Fibroblast of lung (primary cell): ENCODE measurements around the gene GBA3. TPM values are rescaled to one million over a fixed set of nuclear protein-coding genes. Genes with fewer than 3 reads are reported as not detected.

ENCODE experiments used
- DNase-seq, 2 donors: peaks; one replicate each; pipeline versions ENCODE4 v3.0.0 to v3.0.0-alpha.2; 2010; ENCODE audit warnings: low read depth in 2 of 2
- H2AFZ ChIP-seq: 2 replicates; pipeline ENCODE4 v1.5.1; 2012; ENCODE audit warnings: low read length, control low read depth, inconsistent platforms
- H3K27ac ChIP-seq: 2 replicates; pipeline ENCODE4 v1.5.1; 2011; ENCODE audit warnings: low read length, control low read depth; ENCODE audit not compliant: insufficient read depth
- H3K27me3 ChIP-seq: 2 replicates; pipeline ENCODE4 v1.5.1; 2011; ENCODE audit warnings: mild to moderate bottlenecking, low read length; ENCODE audit not compliant: control insufficient read depth, insufficient read depth
- H3K36me3 ChIP-seq: 2 replicates; pipeline ENCODE4 v1.5.1; 2011; ENCODE audit warnings: low read length; ENCODE audit not compliant: control insufficient read depth, insufficient read depth
- H3K4me1 ChIP-seq: 2 replicates; pipeline ENCODE4 v1.5.1; 2011; ENCODE audit warnings: low read length; ENCODE audit not compliant: control insufficient read depth, insufficient read depth; ENCODE audit errors: extremely low read depth
- H3K4me2 ChIP-seq: 2 replicates; pipeline ENCODE4 v1.5.1; 2011; ENCODE audit warnings: low read length, control low read depth; ENCODE audit not compliant: insufficient read depth; ENCODE audit errors: extremely low read depth
- H3K4me3 ChIP-seq, 4 experiments: fragments of 200-600 bp in 1 of 4; sonication (generic) in 1 of 4; replicated peaks in 1 of 4; 2 replicates each; pipeline ENCODE4 v1.5.1; 2011 to 2016; ENCODE audit warnings: low read length in 4 of 4, low read depth in 3 of 4, mild to moderate bottlenecking in 3 of 4, control low read depth in 2 of 4, inconsistent platforms in 1 of 4, mixed read lengths in 1 of 4; ENCODE audit not compliant: insufficient read depth in 1 of 4; ENCODE audit errors: control extremely low read depth in 1 of 4
- H3K79me2 ChIP-seq: 2 replicates; pipeline ENCODE4 v1.5.1; 2012; ENCODE audit warnings: mild to moderate bottlenecking, low read length, inconsistent platforms; ENCODE audit not compliant: control insufficient read depth, insufficient read depth
- H3K9ac ChIP-seq: 2 replicates; pipeline ENCODE4 v1.5.1; 2011; ENCODE audit warnings: mild to moderate bottlenecking, low read length, control low read depth; ENCODE audit not compliant: insufficient read depth
- H3K9me3 ChIP-seq: 2 replicates; pipeline ENCODE4 v1.5.1; 2012; ENCODE audit warnings: low read depth, low read length; ENCODE audit not compliant: control insufficient read depth, insufficient read depth
- H4K20me1 ChIP-seq: 2 replicates; pipeline ENCODE4 v1.5.1; 2011; ENCODE audit warnings: low read length; ENCODE audit not compliant: control insufficient read depth, insufficient read depth; ENCODE audit errors: extremely low read depth
- EZH2 ChIP-seq: IDR thresholded peaks from 2 replicates; pipeline ENCODE4 v1.5.1; 2012; ENCODE audit warnings: low read length, control low read depth, mild to moderate bottlenecking; ENCODE audit errors: missing control alignments
- polyA plus RNA-seq, 2 donors: library from polyadenylated mRNA; depleted of rRNA in 1 of 2; stranded (reverse) in 1 of 2; unstranded in 1 of 2; fragments of >200 nt; gene quantifications; 2 replicates each; pipeline ENCODE4 v1.2.1, GENCODE V29; 2011 to 2012; ENCODE audit warnings: missing spikeins in 1 of 2
- total RNA-seq: library from RNA; depleted of rRNA; stranded (reverse); fragments of >200 nt; gene quantifications from 2 replicates; pipeline ENCODE4 v1.2.1, GENCODE V29; 2014
- TF ChIP-seq, protein P1 (sequence below), 2 donors: IDR thresholded peaks in 1 of 2; conservative IDR thresholded peaks in 1 of 2; 1 replicate in 1 of 2; 2 replicates in 1 of 2; pipeline ENCODE4 v1.5.1; 2011 to 2012; ENCODE audit warnings: low read length in 2 of 2, control low read depth in 1 of 2, inconsistent platforms in 1 of 2, low read depth in 1 of 2, mild to moderate bottlenecking in 1 of 2

Gene GBA3
- total and polyA plus RNA-seq, 2 donors (not counting 1 experiment from before 2014, with no cell fraction given) = not detected

DNA sequence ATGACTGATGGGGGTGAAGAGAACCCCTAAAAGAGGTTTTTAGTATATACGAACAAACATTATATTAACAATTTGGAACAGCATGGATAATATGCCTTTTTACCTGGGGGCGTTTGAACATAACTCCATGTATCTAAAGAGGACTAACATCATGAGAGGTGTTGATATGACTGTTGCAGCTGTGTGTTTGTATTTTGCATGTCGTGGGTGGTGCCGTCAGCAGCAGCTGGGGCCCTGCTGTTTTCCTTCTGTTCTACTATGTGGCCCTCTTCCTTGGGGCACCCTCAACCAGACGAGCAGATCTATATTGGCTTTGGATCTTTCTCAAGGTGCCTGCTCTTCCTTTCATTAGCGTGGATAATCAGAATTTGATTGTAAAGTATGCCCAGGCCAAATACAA lies 11.2 kb downstream of the GBA3 start:
- DNase-seq = no peak
- no peaks in the 10 kb centered on the region for H3K36me3 ChIP-seq
- H3K4me2 ChIP-seq = no peak overlapping the region
- no peaks in the 10 kb centered on the region for H3K27me3 ChIP-seq
- H3K4me3 ChIP-seq = no peak overlapping the region
- no peaks in the 10 kb centered on the region for H3K9me3 ChIP-seq
- no peaks in the 10 kb centered on the region for H3K4me1 ChIP-seq
- no peak overlapping the region for H2AFZ ChIP-seq
- H3K9ac ChIP-seq = no peak overlapping the region
- H4K20me1 ChIP-seq = no peaks in the 10 kb centered on the region
- TF ChIP-seq, protein P1, sequence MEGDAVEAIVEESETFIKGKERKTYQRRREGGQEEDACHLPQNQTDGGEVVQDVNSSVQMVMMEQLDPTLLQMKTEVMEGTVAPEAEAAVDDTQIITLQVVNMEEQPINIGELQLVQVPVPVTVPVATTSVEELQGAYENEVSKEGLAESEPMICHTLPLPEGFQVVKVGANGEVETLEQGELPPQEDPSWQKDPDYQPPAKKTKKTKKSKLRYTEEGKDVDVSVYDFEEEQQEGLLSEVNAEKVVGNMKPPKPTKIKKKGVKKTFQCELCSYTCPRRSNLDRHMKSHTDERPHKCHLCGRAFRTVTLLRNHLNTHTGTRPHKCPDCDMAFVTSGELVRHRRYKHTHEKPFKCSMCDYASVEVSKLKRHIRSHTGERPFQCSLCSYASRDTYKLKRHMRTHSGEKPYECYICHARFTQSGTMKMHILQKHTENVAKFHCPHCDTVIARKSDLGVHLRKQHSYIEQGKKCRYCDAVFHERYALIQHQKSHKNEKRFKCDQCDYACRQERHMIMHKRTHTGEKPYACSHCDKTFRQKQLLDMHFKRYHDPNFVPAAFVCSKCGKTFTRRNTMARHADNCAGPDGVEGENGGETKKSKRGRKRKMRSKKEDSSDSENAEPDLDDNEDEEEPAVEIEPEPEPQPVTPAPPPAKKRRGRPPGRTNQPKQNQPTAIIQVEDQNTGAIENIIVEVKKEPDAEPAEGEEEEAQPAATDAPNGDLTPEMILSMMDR (conservative IDR thresholded peaks at IDR 0.05 in 1 of 2, IDR thresholded peaks at IDR 0.05 in 1 of 2; ENCODE audit: low read depth in 1 of 2, low read length in 2 of 2) = no peak
- TF ChIP-seq EZH2 = no peak
- no peak overlapping the region for H3K27ac ChIP-seq
- H3K79me2 ChIP-seq = no peaks in the 10 kb centered on the region

DNA sequence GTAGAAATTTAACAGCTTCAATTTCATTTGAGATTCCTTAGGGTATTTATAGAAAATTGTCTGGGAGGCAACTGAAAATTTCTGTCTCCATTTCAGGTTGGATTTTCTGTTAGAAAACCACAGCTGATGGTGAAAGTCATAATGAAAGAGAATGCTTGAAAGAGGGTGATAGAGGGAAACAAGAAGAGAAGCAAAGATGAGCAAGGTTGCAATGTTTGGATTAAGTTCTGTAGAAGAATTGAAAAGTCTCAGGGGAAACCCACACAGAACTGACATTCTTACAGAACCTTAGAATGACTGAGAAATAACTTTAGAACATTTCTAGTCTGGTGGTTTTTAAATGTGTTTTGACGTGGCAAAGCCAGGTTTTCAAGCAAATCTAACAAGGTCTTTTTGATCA lies 14.7 kb downstream of the GBA3 start:
- Histone ChIP-seq H3K27me3 (no peaks in the 10 kb centered on the region), H3K27ac (no peak overlapping the region), H3K36me3 (no peaks in the 10 kb centered on the region), H3K9me3 (no peaks in the 10 kb centered on the region), H3K4me2 (no peak overlapping the region), H3K4me1 (no peaks in the 10 kb centered on the region), H4K20me1 (no peaks in the 10 kb centered on the region), H3K79me2 (no peaks in the 10 kb centered on the region), H3K4me3 (no peak overlapping the region), H3K9ac (no peak overlapping the region), H2AFZ (no peak overlapping the region)
- no peak for TF ChIP-seq EZH2
- TF ChIP-seq, protein P1 (conservative IDR thresholded peaks at IDR 0.05 in 1 of 2, IDR thresholded peaks at IDR 0.05 in 1 of 2; ENCODE audit: low read depth in 1 of 2, low read length in 2 of 2) = no peak
- DNase-seq = no peak

DNA sequence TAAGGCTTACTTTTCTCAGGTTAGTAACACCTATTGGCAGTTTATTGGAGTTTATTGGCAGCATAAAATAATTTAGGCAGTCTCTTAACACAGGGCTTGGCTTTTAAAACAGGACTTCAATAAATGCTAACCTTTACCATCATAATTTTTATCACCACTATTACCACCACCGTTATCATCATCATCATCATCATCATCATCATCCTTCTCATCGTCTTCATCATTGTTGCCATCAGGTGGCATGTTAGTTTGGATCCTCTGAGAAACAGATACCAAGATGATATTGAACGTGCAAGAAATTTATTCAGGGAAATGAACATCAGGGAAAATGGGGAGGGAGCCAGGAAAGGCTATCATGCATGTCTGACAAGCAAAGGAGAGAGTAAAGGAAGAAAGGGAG lies 16.2 kb downstream of the GBA3 start:
- Histone ChIP-seq H3K79me2 (no peaks in the 10 kb centered on the region), H3K4me2 (no peak overlapping the region), H3K4me3 (no peak overlapping the region), H3K36me3 (no peaks in the 10 kb centered on the region), H3K9me3 (no peaks in the 10 kb centered on the region), H3K9ac (no peak overlapping the region), H3K27me3 (no peaks in the 10 kb centered on the region), H4K20me1 (no peaks in the 10 kb centered on the region), H2AFZ (no peak overlapping the region), H3K4me1 (no peaks in the 10 kb centered on the region), H3K27ac (no peak overlapping the region)
- no peak for DNase-seq
- TF ChIP-seq, protein P1 (conservative IDR thresholded peaks at IDR 0.05 in 1 of 2, IDR thresholded peaks at IDR 0.05 in 1 of 2; ENCODE audit: low read depth in 1 of 2, low read length in 2 of 2) = no peak
- TF ChIP-seq EZH2 = no peak
